GM23248 (cell line): ENCODE results near the gene DICER1. TPM values are rescaled to one million over a fixed set of nuclear protein-coding genes. Genes with fewer than 3 reads are reported as not detected.

ENCODE experiments used
- DNase-seq: peaks from one replicate; pipeline ENCODE4 v3.0.0-alpha.2; 2015
- H2AFZ ChIP-seq: fragments of 200-600 bp; sonication (generic); 2 replicates; pipeline ENCODE4 v1.6.1; 2016; ENCODE audit warnings: antibody characterized with exemption
- H3F3A ChIP-seq: fragments of 200-600 bp; sonication (generic); 2 replicates; pipeline ENCODE4 v1.6.1; 2016; ENCODE audit warnings: mild to moderate bottlenecking, antibody characterized with exemption, mixed run types; ENCODE audit not compliant: insufficient read depth
- H3K27ac ChIP-seq: fragments of 200-600 bp; sonication (generic); 2 replicates; pipeline ENCODE4 v1.5.1; 2016; ENCODE audit warnings: mild to moderate bottlenecking
- H3K27me3 ChIP-seq: fragments of 200-600 bp; sonication (generic); replicated peaks from 2 replicates; pipeline ENCODE4 v1.6.1; 2016; ENCODE audit warnings: mild to moderate bottlenecking; ENCODE audit not compliant: insufficient read depth
- H3K36me3 ChIP-seq: fragments of 200-600 bp; sonication (generic); 2 replicates; pipeline ENCODE4 v1.6.1; 2016; ENCODE audit warnings: low read depth, mild to moderate bottlenecking
- H3K4me1 ChIP-seq: fragments of 200-600 bp; sonication (generic); 2 replicates; pipeline ENCODE4 v1.6.1; 2016; ENCODE audit warnings: mild to moderate bottlenecking; ENCODE audit not compliant: insufficient read depth
- H3K4me2 ChIP-seq: fragments of 200-600 bp; sonication (generic); one replicate; pipeline ENCODE4 v1.6.1; 2016; ENCODE audit warnings: mild to moderate bottlenecking; ENCODE audit not compliant: unreplicated experiment
- H3K4me3 ChIP-seq: fragments of 200-600 bp; sonication (generic); 2 replicates; pipeline ENCODE4 v1.5.1; 2016; ENCODE audit warnings: mild to moderate bottlenecking
- H3K79me2 ChIP-seq: fragments of 200-600 bp; sonication (generic); 2 replicates; pipeline ENCODE4 v1.6.1; 2016; ENCODE audit warnings: mild to moderate bottlenecking; ENCODE audit not compliant: insufficient read depth
- H3K9ac ChIP-seq: fragments of 200-600 bp; sonication (generic); 2 replicates; pipeline ENCODE4 v1.6.1; 2016; ENCODE audit warnings: mild to moderate bottlenecking
- H3K9me2 ChIP-seq: fragments of 200-600 bp; sonication (generic); 2 replicates; pipeline ENCODE4 v1.6.1; 2016; ENCODE audit warnings: mixed run types, mild to moderate bottlenecking, moderate library complexity; ENCODE audit not compliant: insufficient read depth
- H3K9me3 ChIP-seq: fragments of 200-600 bp; sonication (generic); one replicate; pipeline ENCODE4 v1.6.1; 2017; ENCODE audit warnings: low read depth
- H4K20me1 ChIP-seq: fragments of 200-600 bp; sonication (generic); 2 replicates; pipeline ENCODE4 v1.6.0; 2016; ENCODE audit not compliant: insufficient read depth
- EZH2 ChIP-seq: fragments of 200-600 bp; sonication (generic); IDR thresholded peaks from 2 replicates; pipeline ENCODE4 v1.6.1; 2018; ENCODE audit warnings: antibody characterized with exemption, mild to moderate bottlenecking; ENCODE audit not compliant: insufficient read depth, poor library complexity, severe bottlenecking
- EZH2phosphoT487 ChIP-seq: fragments of 200-600 bp; sonication (generic); IDR thresholded peaks from 2 replicates; pipeline ENCODE4 v1.6.1; 2018; ENCODE audit warnings: antibody characterized with exemption, moderate library complexity, mild to moderate bottlenecking, low read depth; ENCODE audit not compliant: insufficient read depth
- WGBS, 2 experiments: methylation state at CpG; one replicate each; pipeline ENCODE4 v1.1.6; 2015 to 2017; ENCODE audit warnings: low lambda C conversion rate in 2 of 2, low coverage in 1 of 2; ENCODE audit errors: missing lambda C conversion rate in 2 of 2; 5-methylcytosine and 5-hydroxymethylcytosine counted together
- in situ Hi-C: fragments of 300-500 bp; cut with MboI; formaldehyde crosslinking; loops from 2 replicates; pipeline ENCODE4 v1.15.0; 2020
- polyA plus RNA-seq: library from polyadenylated mRNA; unstranded; fragments of >200 nt; fragmentation: Nextera tagmentation; extraction: Ambion mirVana; gene quantifications from 2 replicates; pipeline ENCODE4 v1.2.1, GENCODE V29; 2016
- total RNA-seq: library from RNA; depleted of rRNA; stranded (reverse); fragments of >200 nt; shearing (Covaris generic); gene quantifications from 2 replicates; pipeline ENCODE4 v1.2.3, GENCODE V29; 2014

Gene DICER1
- total and polyA plus RNA-seq, 2 experiments from 2014 or later, result 9.8 to 27.6 TPM

GRCh38 chr14:95167177-95167576, 9.8 kb upstream of the DICER1 start:
- no peaks in the 10 kb centered on the region for H3K9me3 ChIP-seq
- no peak overlapping the region for H3K4me3 ChIP-seq
- H3K79me2 ChIP-seq, result no peaks in the 10 kb centered on the region
- no peaks in the 10 kb centered on the region for H3K4me1 ChIP-seq
- no peak overlapping the region for H2AFZ ChIP-seq
- H3K27me3 ChIP-seq, result no peaks in the 10 kb centered on the region
- in situ Hi-C loops, result no loop called here
- H3K9me2 ChIP-seq, result no peaks in the 10 kb centered on the region
- 49 to 69% methylated on average over 2 of the region's 2 CpGs for WGBS, 2 experiments
- H4K20me1 ChIP-seq, result no peaks in the 10 kb centered on the region
- H3K9ac ChIP-seq, result no peak overlapping the region
- TF ChIP-seq EZH2phosphoT487 (no peak), EZH2 (no peak)
- no peak overlapping the region for H3K27ac ChIP-seq
- DNase-seq, result no peak
- no peaks in the 10 kb centered on the region for H3F3A ChIP-seq
- H3K4me2 ChIP-seq, result no peak overlapping the region
- no peaks in the 10 kb centered on the region for H3K36me3 ChIP-seq

DNA sequence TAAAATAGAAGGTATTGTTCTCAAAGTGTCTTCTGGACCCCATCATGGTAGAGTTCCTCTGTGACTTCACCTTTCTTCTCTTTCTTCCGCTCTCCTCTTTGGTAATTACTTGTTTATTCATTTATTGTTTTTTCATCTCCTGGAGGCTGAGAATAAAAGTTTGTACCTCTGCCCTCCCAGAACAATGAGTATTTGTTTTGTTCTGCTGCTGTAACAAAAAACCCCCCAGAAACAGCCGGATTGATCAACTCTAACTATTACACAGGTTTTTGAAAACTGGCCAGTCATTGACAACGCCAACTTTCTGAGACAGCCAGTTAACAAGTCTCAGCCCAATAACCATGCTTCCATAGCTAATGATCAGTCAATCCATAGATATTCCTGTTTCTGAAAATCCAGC, 8.2 kb upstream of the DICER1 start:
- no peaks in the 10 kb centered on the region for H3K9me3 ChIP-seq
- H3K27ac ChIP-seq, result no peak overlapping the region
- no peak overlapping the region for H2AFZ ChIP-seq
- no peak overlapping the region for H3K4me2 ChIP-seq
- H3K36me3 ChIP-seq, result no peaks in the 10 kb centered on the region
- in situ Hi-C loops, result no loop called here
- H3K9me2 ChIP-seq, result no peaks in the 10 kb centered on the region
- no peak for TF ChIP-seq EZH2phosphoT487
- no peak for TF ChIP-seq EZH2
- no peak overlapping the region for H3K4me3 ChIP-seq
- H3F3A ChIP-seq, result no peaks in the 10 kb centered on the region
- WGBS, 2 experiments, result 84 to 89% methylated on average over 3 of the region's 3 CpGs
- H3K27me3 ChIP-seq, result no peaks in the 10 kb centered on the region
- no peak for DNase-seq
- no peaks in the 10 kb centered on the region for H4K20me1 ChIP-seq
- no peak overlapping the region for H3K9ac ChIP-seq
- H3K79me2 ChIP-seq, result no peaks in the 10 kb centered on the region
- H3K4me1 ChIP-seq, result no peaks in the 10 kb centered on the region

DNA sequence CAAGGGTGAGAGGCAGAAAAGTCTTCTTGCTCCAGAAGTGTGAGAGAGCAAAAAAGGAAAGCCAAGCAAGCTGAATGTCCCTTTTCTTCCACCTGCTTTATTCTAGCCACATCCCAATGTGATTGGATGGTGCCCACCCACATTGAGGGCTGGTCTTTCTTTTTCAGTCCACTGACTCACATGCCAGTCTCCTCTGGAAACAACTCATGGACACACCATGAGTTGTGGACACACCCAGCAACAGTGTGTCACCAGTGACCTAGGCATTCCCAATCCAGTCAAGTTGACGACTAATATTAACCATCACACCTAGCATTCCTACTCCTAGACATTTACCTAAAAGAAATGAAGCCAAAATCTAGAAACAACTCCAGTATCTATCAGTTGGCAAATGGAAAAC, 7.2 kb upstream of the DICER1 start:
- no peak overlapping the region for H3K9ac ChIP-seq
- H3K9me3 ChIP-seq, result no peaks in the 10 kb centered on the region
- H3K4me3 ChIP-seq, result no peak overlapping the region
- no peaks in the 10 kb centered on the region for H3K79me2 ChIP-seq
- no peak overlapping the region for H2AFZ ChIP-seq
- no peaks in the 10 kb centered on the region for H3K36me3 ChIP-seq
- H3K4me1 ChIP-seq, result no peaks in the 10 kb centered on the region
- no peaks in the 10 kb centered on the region for H3K9me2 ChIP-seq
- no peak for DNase-seq
- H3K4me2 ChIP-seq, result no peak overlapping the region
- no peaks in the 10 kb centered on the region for H3F3A ChIP-seq
- no peaks in the 10 kb centered on the region for H4K20me1 ChIP-seq
- H3K27ac ChIP-seq, result no peak overlapping the region
- TF ChIP-seq EZH2 (no peak), EZH2phosphoT487 (no peak)
- WGBS, 2 experiments, result 74 to 83% methylated on average over 1 of the region's 1 CpG
- H3K27me3 ChIP-seq, result no peaks in the 10 kb centered on the region
- in situ Hi-C loops, result no loop called here

DNA sequence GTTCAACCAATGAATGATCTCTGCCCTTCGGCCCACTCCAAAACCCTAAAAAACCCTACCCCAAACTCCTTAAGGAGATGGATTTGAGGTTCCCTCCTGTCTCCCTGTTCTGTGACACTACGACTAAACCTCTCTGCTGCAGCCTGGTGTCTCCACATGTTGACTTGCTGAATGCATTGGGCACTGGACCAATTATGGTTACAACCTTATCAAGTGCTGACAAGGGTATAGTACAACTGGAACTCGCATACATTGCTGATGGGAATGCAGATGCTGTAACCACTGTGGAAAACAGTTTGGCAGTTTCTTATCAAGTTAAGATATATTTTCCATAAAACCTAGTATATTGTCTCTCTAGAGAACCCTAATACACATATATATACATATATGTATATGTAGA, 6.3 kb upstream of the DICER1 start:
- no peaks in the 10 kb centered on the region for H3K9me2 ChIP-seq
- H3K4me2 ChIP-seq, result no peak overlapping the region
- H3K79me2 ChIP-seq, result peaks cover 4% of the 10 kb centered on the region; the same call in 1 of the 2 replicates
- H4K20me1 ChIP-seq, result no peaks in the 10 kb centered on the region
- no peaks in the 10 kb centered on the region for H3K9me3 ChIP-seq
- WGBS, 2 experiments, result 90 to 94% methylated on average over 3 of the region's 3 CpGs
- no peaks in the 10 kb centered on the region for H3K4me1 ChIP-seq
- H2AFZ ChIP-seq, result no peak overlapping the region
- no peaks in the 10 kb centered on the region for H3K27me3 ChIP-seq
- H3K9ac ChIP-seq, result no peak overlapping the region
- TF ChIP-seq EZH2phosphoT487, result no peak
- no peak for TF ChIP-seq EZH2
- H3K36me3 ChIP-seq, result no peaks in the 10 kb centered on the region
- H3K27ac ChIP-seq, result no peak overlapping the region
- H3F3A ChIP-seq, result no peaks in the 10 kb centered on the region
- in situ Hi-C loops, result no loop called here
- H3K4me3 ChIP-seq, result no peak overlapping the region
- no peak for DNase-seq

DNA sequence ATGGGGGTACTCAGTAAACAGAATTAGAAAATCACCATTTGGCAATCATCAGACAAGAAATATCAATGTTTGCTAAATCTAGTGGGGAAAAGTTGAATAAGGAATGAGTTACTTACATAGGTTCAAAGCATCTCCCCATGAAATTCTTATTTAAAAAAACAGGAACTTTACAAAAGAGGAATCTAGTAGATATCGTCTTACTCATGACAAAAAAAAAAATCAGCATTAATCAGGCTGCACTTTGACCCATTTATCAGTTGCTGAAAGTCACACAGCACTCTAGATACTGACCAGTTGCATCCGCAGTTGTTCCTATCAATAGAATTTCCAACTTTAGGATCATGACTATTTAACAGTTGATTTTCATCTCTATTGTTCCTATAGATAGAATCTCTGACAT, 5.8 kb upstream of the DICER1 start:
- Histone ChIP-seq H3K9ac (no peak overlapping the region), H2AFZ (no peak overlapping the region), H3K79me2 (peaks cover 8% of the 10 kb centered on the region; the same call in 1 of the 2 replicates), H3K4me1 (no peaks in the 10 kb centered on the region), H3K27ac (no peak overlapping the region), H3K36me3 (no peaks in the 10 kb centered on the region), H4K20me1 (no peaks in the 10 kb centered on the region), H3F3A (no peaks in the 10 kb centered on the region), H3K9me3 (no peaks in the 10 kb centered on the region), H3K9me2 (no peaks in the 10 kb centered on the region), H3K27me3 (no peaks in the 10 kb centered on the region), H3K4me3 (no peak overlapping the region), H3K4me2 (no peak overlapping the region)
- DNase-seq, result no peak
- WGBS, 2 experiments, result 89 to 94% methylated on average over 2 of the region's 2 CpGs
- TF ChIP-seq EZH2phosphoT487, result no peak
- no peak for TF ChIP-seq EZH2
- in situ Hi-C loops, result no loop called here
